SU-DHL-6 (cell line): ENCODE measurements around the gene GMEB2.

ENCODE experiments used
- EZH2phosphoT487 ChIP-seq: fragments of 200-600 bp; sonication (generic), shearing (Covaris generic); conservative IDR thresholded peaks from 2 replicates; pipeline ENCODE4 v1.6.1; 2018; ENCODE audit warnings: mild to moderate bottlenecking, antibody characterized with exemption, low read length, moderate library complexity, mixed read lengths
- TF ChIP-seq, protein P1 (sequence below): fragments of 200-600 bp; sonication (generic); IDR thresholded peaks from one replicate; pipeline ENCODE4 v1.5.1; 2017; ENCODE audit warnings: antibody characterized with exemption, mild to moderate bottlenecking, low read length, moderate library complexity; ENCODE audit not compliant: insufficient read depth, poor library complexity, severe bottlenecking

DNA sequence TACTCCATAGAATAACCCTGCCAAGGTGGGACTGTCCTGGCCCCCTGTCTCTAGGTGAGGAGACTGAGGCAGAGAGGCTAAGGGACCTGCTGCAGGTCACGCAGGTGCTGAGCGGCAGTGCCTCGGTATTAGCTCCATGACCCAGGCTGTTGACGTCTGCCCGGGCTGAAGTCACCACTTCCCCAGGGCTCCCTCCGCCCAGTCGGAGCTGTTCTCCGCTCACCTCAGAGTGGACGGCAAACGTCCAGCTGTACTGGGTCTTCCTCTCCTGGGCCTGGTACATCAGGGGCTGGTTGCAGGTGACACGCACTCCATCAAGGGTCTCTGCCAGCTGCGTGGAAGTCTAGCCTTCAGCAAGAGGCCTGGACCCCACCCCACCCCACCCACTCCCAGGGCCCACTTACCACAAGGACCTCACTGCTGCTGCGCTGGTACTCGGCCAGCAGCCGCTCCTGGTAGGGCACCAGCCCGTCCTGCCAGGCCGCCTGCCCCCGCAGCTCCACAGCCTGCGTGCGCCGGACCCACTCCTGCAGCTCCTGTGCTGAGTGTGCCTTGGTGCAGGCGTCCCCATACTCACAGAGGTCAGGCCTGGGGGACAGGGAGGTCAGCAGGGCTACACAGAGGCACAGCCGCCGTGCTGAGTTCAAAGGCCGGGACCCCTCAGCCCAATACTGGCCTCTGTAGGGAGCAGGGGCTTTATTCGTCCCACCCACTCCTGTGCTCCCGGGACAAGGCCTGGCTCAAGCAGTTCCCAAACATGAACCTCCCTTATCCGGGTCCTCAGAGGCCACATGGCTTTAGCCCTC, 56.4 kb downstream of the GMEB2 start:
- TF ChIP-seq, protein P1, sequence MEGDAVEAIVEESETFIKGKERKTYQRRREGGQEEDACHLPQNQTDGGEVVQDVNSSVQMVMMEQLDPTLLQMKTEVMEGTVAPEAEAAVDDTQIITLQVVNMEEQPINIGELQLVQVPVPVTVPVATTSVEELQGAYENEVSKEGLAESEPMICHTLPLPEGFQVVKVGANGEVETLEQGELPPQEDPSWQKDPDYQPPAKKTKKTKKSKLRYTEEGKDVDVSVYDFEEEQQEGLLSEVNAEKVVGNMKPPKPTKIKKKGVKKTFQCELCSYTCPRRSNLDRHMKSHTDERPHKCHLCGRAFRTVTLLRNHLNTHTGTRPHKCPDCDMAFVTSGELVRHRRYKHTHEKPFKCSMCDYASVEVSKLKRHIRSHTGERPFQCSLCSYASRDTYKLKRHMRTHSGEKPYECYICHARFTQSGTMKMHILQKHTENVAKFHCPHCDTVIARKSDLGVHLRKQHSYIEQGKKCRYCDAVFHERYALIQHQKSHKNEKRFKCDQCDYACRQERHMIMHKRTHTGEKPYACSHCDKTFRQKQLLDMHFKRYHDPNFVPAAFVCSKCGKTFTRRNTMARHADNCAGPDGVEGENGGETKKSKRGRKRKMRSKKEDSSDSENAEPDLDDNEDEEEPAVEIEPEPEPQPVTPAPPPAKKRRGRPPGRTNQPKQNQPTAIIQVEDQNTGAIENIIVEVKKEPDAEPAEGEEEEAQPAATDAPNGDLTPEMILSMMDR = no peak
- TF ChIP-seq EZH2phosphoT487 = no peak
